Measurements from ENCODE around the gene OR2T35.
A peak's percentile ranks its signal among the peaks of the same experiment; 100 is the strongest.

The OR2T35 gene

GRCh38 chr1:248625971-248626370 lies 19.1 kb downstream of the OR2T35 start:
- DNase-seq: no peak

- no peak for DNase-seq
Measured at GRCh38 chr1:248625166-248625565, 19.9 kb downstream of the OR2T35 start.

GRCh38 chr1:248622570-248623001 lies 22.5 kb downstream of the OR2T35 start:
- no peak for DNase-seq

- no peak for DNase-seq
Measured at GRCh38 chr1:248621770-248622169, 23.3 kb downstream of the OR2T35 start.

GRCh38 chr1:248618878-248619277 lies 26.2 kb downstream of the OR2T35 start:
- peak in 2 of 4 experiments; percentile 8 to 13 for DNase-seq

- no peak for DNase-seq
Measured at GRCh38 chr1:248618119-248618518, 27.0 kb downstream of the OR2T35 start.

- DNase-seq: no peak
Measured at GRCh38 chr1:248613742-248614141, 31.3 kb downstream of the OR2T35 start.

- DNase-seq: no peak
Measured at GRCh38 chr1:248611883-248612414, 33.1 kb downstream of the OR2T35 start.

- DNase-seq: no peak
Measured at GRCh38 chr1:248610301-248610700, 34.8 kb downstream of the OR2T35 start.

GRCh38 chr1:248599396-248599795 lies 45.7 kb downstream of the OR2T35 start:
- DNase-seq: no peak

- DNase-seq: no peak
Measured at GRCh38 chr1:248597589-248597988, 47.5 kb downstream of the OR2T35 start, which contains the start of gene OR2T10. OR2T10 (minus strand) TSS chr1:248597700; CDS start chr1:248593768, 3,932 bp downstream.

- DNase-seq: no peak
Measured at GRCh38 chr1:248596615-248597014, 48.5 kb downstream of the OR2T35 start.

GRCh38 chr1:248593226-248593625 lies 51.9 kb downstream of the OR2T35 start:
- DNase-seq: no peak

- no peak for DNase-seq
Measured at GRCh38 chr1:248592655-248593054, 52.4 kb downstream of the OR2T35 start.

- DNase-seq: no peak
Measured at GRCh38 chr1:248590055-248590454, 55.0 kb downstream of the OR2T35 start.

- DNase-seq: no peak
Measured at GRCh38 chr1:248589334-248589733, 55.7 kb downstream of the OR2T35 start.
